H1 (cell line): ENCODE results near the gene PKIB. TPM values are rescaled to one million over a fixed set of nuclear protein-coding genes. Genes with fewer than 3 reads are reported as not detected.

Source experiments
- CHD1 ChIP-seq: IDR thresholded peaks from 2 replicates; pipeline ENCODE4 v1.6.1; 2012; ENCODE audit warnings: low read depth, low read length, improper control_type of control experiment
- KDM4A ChIP-seq: IDR thresholded peaks from one replicate; pipeline ENCODE4 v1.7.1; 2012; ENCODE audit warnings: low read depth, mild to moderate bottlenecking, moderate library complexity, low read length, inconsistent platforms; ENCODE audit not compliant: severe bottlenecking
- SAP30 ChIP-seq: fragments of 300-600 bp; sonication (generic); IDR thresholded peaks from 2 replicates; pipeline ENCODE4 v1.7.1; 2012; ENCODE audit warnings: low read length, moderate library complexity, mild to moderate bottlenecking, inconsistent platforms; ENCODE audit not compliant: insufficient read depth, insufficient replicate concordance
- TCF12 ChIP-seq: IDR thresholded peaks from 2 replicates; pipeline ENCODE4 v1.6.1; 2011; ENCODE audit warnings: low read depth, mild to moderate bottlenecking, low read length
- polyA plus RNA-seq, 7 experiments: library from polyadenylated mRNA; depleted of rRNA in 3 of 7; stranded (reverse) in 5 of 7; unstranded in 2 of 7; fragments of >200 nt in 5 of 7; fragments of 200-250 nt in 2 of 7; gene quantifications; 1 replicate in 5 of 7; 2 replicates in 1 of 7; 4 replicates in 1 of 7; pipeline versions ENCODE4 v1.2.1 to v1.2.3, GENCODE V29; 2011 to 2013; ENCODE audit warnings: missing spikeins in 2 of 7, mixed read lengths in 2 of 7
- total RNA-seq: library from RNA; stranded (reverse); fragmentation: NEBNext Ultra II Directional; extraction: Animal tissue kit (Norgen Biotek cat#: 25700); gene quantifications from 2 replicates; pipeline ENCODE4 v1.2.1, GENCODE V29; 2021

Gene PKIB
- total and polyA plus RNA-seq, 2 of the 8 experiments (the other 6 are each of a cell fraction or from before 2014, with no cell fraction given): 13.5 to 73.3 TPM

DNA sequence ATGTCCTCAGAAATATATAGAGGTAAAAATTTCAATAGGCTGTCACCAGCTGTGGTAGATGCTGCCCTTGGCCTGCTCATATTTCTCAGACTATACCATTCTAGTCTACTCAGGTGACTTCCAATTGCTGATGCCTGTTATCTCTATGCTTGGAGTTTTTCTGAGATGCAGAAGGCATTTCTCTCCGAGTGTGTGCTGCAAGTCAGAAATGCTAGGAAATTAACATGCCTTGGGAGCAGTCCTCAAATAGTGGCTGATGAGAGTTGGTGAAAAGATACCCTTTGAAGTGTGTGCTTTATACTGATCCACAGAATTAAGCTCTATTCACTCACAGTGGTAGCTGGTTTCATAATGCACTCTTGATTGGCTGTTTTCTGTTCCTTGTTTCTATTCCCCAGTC is 43.2 kb upstream of the PKIB start (continued):
- TF ChIP-seq KDM4A: no peak
- TF ChIP-seq CHD1: no peak
- TF ChIP-seq SAP30: no peak
- TF ChIP-seq TCF12: no peak
- TF ChIP-seq, all 59 proteins: peak for 0
